HCT116 (cell line): ENCODE data around the gene CD59. TPM values are rescaled to one million over a fixed set of nuclear protein-coding genes. Genes with fewer than 3 reads are reported as not detected.

ENCODE experiments used
- ATAC-seq: fragments of 200-7000 bp; cut with Tn5 transposase; 2 replicates; pipeline ENCODE4 v1.9.1; 2020; ENCODE audit warnings: mild to moderate bottlenecking, moderate library complexity
- BruUV-seq: library from RNA; stranded (reverse); fragments of 400-500 nt; replicated peaks from 2 replicates; lab custom pipeline; 2021; lab: Mats Ljungman, UMichigan
- CTCF ChIA-PET: fragments of 300-600 bp; sonication (Branson Sonifier 250); formaldehyde crosslinking; loops from one replicate; lab custom pipeline; 2021; ENCODE audit warnings: antibody characterized with exemption; lab: Charles Lee
- POLR2A ChIA-PET: fragments of 300-600, 350-600 bp; sonication (Branson Sonifier 250); formaldehyde crosslinking; loops from one replicate; lab custom pipeline; 2021; ENCODE audit warnings: antibody characterized with exemption; lab: Charles Lee
- RAD21 ChIA-PET, 2 experiments: fragments of 300-600 bp; sonication (Branson Sonifier 250); formaldehyde crosslinking; loops; one replicate each; lab custom pipeline; 2023; ENCODE audit warnings: low total read pairs in 2 of 2; ENCODE audit not compliant: uncharacterized antibody in 2 of 2, unreplicated experiment in 2 of 2, low non-redundant PET in 1 of 2; lab: Charles Lee
- DNase-seq: peaks from one replicate; pipeline ENCODE4 v3.0.0-alpha.2; 2010; ENCODE audit warnings: low read depth, low spot score
- H2AFZ ChIP-seq: fragments of 200-600 bp; shearing (Covaris generic), sonication (generic); 2 replicates; pipeline ENCODE4 v1.6.1; 2017; ENCODE audit warnings: low read depth, mixed run types, mixed read lengths, antibody characterized with exemption, low read length; ENCODE audit not compliant: poor library complexity, severe bottlenecking
- H3K27ac ChIP-seq: 2 replicates; pipeline ENCODE4 v1.5.1; 2012; ENCODE audit warnings: low read depth, low read length
- H3K27me3 ChIP-seq: fragments of 200-600 bp; sonication (generic); 2 replicates; pipeline ENCODE4 v1.6.1; 2016; ENCODE audit warnings: mixed run types, low read length, mixed read lengths; ENCODE audit not compliant: insufficient read depth
- H3K36me3 ChIP-seq, 2 experiments: fragments of 200-500 bp in 1 of 2; fragments of 200-600 bp in 1 of 2; sonication (Bioruptor generic) in 1 of 2; sonication (generic) in 1 of 2; 2 replicates each; pipeline versions ENCODE4 v1.5.1 to v1.6.1; 2014 to 2016; ENCODE audit warnings: low read length in 2 of 2, inconsistent platforms in 1 of 2, mixed read lengths in 1 of 2, mixed run types in 1 of 2; ENCODE audit not compliant: insufficient read depth in 2 of 2, control insufficient read depth in 1 of 2
- H3K4me1 ChIP-seq, 2 experiments: fragments of 200-600 bp in 1 of 2; sonication (generic) in 1 of 2; 2 replicates each; pipeline versions ENCODE4 v1.5.1 to v1.6.1; 2012 to 2017; ENCODE audit warnings: low read length in 2 of 2, inconsistent platforms in 1 of 2, mild to moderate bottlenecking in 1 of 2, mixed read lengths in 1 of 2, mixed run types in 1 of 2, moderate library complexity in 1 of 2; ENCODE audit not compliant: insufficient read depth in 2 of 2, control insufficient read depth in 1 of 2
- H3K4me2 ChIP-seq: fragments of 200-600 bp; sonication (generic); 2 replicates; pipeline ENCODE4 v1.6.1; 2017; ENCODE audit warnings: mixed run types, low read length, mixed read lengths
- H3K4me3 ChIP-seq, 2 experiments: fragments of 200-600 bp in 1 of 2; sonication (generic) in 1 of 2; replicated peaks in 1 of 2; 2 replicates each; pipeline ENCODE4 v1.5.1; 2011 to 2016; ENCODE audit warnings: low read length in 2 of 2, control low read depth in 1 of 2, low read depth in 1 of 2, mild to moderate bottlenecking in 1 of 2, mixed read lengths in 1 of 2, mixed run types in 1 of 2
- H3K79me2 ChIP-seq: fragments of 200-600 bp; sonication (generic); 2 replicates; pipeline ENCODE4 v1.6.1; 2017; ENCODE audit warnings: mild to moderate bottlenecking, mixed run types, low read length, moderate library complexity, mixed read lengths; ENCODE audit not compliant: insufficient read depth
- H3K9ac ChIP-seq: fragments of 200-600 bp; sonication (generic); 2 replicates; pipeline ENCODE4 v1.6.1; 2016; ENCODE audit warnings: low read length, mixed read lengths
- H3K9me2 ChIP-seq: fragments of 200-600 bp; sonication (generic), shearing (Covaris generic); 2 replicates; pipeline ENCODE4 v1.6.1; 2017; ENCODE audit warnings: mixed run types, mild to moderate bottlenecking, moderate library complexity; ENCODE audit not compliant: insufficient read depth
- H3K9me3 ChIP-seq, 2 experiments: fragments of 200-500 bp in 1 of 2; fragments of 200-600 bp in 1 of 2; sonication (Bioruptor generic) in 1 of 2; sonication (generic) in 1 of 2; 2 replicates each; pipeline ENCODE4 v1.6.1; 2014 to 2017; ENCODE audit warnings: low read length in 2 of 2, mixed read lengths in 2 of 2, inconsistent platforms in 1 of 2, low read depth in 1 of 2, mild to moderate bottlenecking in 1 of 2, mixed run types in 1 of 2, moderate library complexity in 1 of 2; ENCODE audit not compliant: control insufficient read depth in 1 of 2, insufficient read depth in 1 of 2
- H4K20me1 ChIP-seq: fragments of 200-600 bp; sonication (generic), shearing (Covaris generic); 2 replicates; pipeline ENCODE4 v1.6.1; 2017; ENCODE audit warnings: mixed run types, mild to moderate bottlenecking, moderate library complexity; ENCODE audit not compliant: insufficient read depth
- CBX3 ChIP-seq: IDR thresholded peaks from 2 replicates; pipeline ENCODE4 v1.6.1; 2012; ENCODE audit warnings: low read depth
- CEBPB ChIP-seq: IDR thresholded peaks from 2 replicates; pipeline ENCODE4 v1.6.1; 2012; ENCODE audit warnings: low read depth
- EGR1 ChIP-seq: IDR thresholded peaks from 2 replicates; pipeline ENCODE4 v1.6.1; 2012; ENCODE audit warnings: low read depth
- ELF1 ChIP-seq: IDR thresholded peaks from 2 replicates; pipeline ENCODE4 v1.6.1; 2012; ENCODE audit warnings: low read depth, borderline replicate concordance
- EZH2phosphoT487 ChIP-seq: fragments of 200-600 bp; IDR thresholded peaks from 2 replicates; pipeline ENCODE4 v1.6.1; 2018; ENCODE audit warnings: antibody characterized with exemption, borderline replicate concordance
- FOSL1 ChIP-seq: IDR thresholded peaks from 2 replicates; pipeline ENCODE4 v1.6.1; 2012; ENCODE audit warnings: low read depth
- POLR2A ChIP-seq: IDR thresholded peaks from 2 replicates; pipeline ENCODE4 v1.7.0; 2011; ENCODE audit warnings: borderline replicate concordance; ENCODE audit not compliant: insufficient read depth, insufficient read length; ENCODE audit errors: extremely low read depth
- RAD21 ChIP-seq: IDR thresholded peaks from 2 replicates; pipeline ENCODE4 v1.6.1; 2012; ENCODE audit warnings: low read depth, mild to moderate bottlenecking
- SIN3A ChIP-seq: IDR thresholded peaks from 2 replicates; pipeline ENCODE4 v1.6.1; 2012; ENCODE audit warnings: low read depth
- SP1 ChIP-seq: IDR thresholded peaks from 2 replicates; pipeline ENCODE4 v1.6.1; 2012; ENCODE audit warnings: low read depth
- SRF ChIP-seq: IDR thresholded peaks from 2 replicates; pipeline ENCODE4 v1.6.1; 2012; ENCODE audit warnings: low read depth
- TCF7L2 ChIP-seq: IDR thresholded peaks from 2 replicates; pipeline ENCODE4 v1.7.0; 2011; ENCODE audit warnings: borderline replicate concordance, inconsistent platforms; ENCODE audit not compliant: insufficient read depth, insufficient read length; ENCODE audit errors: extremely low read depth
- YY1 ChIP-seq: IDR thresholded peaks from 2 replicates; pipeline ENCODE4 v1.6.1; 2011; ENCODE audit warnings: low read length, low read depth, moderate library complexity, mild to moderate bottlenecking; ENCODE audit not compliant: insufficient replicate concordance; ENCODE audit errors: extremely low read depth
- ZNF274 ChIP-seq: fragments of 200-500 bp; sonication (Bioruptor generic); IDR thresholded peaks from 2 replicates; pipeline ENCODE4 v1.6.1; 2014; ENCODE audit warnings: mild to moderate bottlenecking, low read depth, low read length, inconsistent platforms
- intact Hi-C: fragments of 100-400 bp; cut with micrococcal nuclease; formaldehyde crosslinking; loops from 2 replicates; pipeline ENCODE4 v1.10.0; 2022
- total RNA-seq: library from RNA; stranded (reverse); gene quantifications from one replicate; pipeline ENCODE4 v1.2.1, GENCODE V29; 2021; ENCODE audit not compliant: unreplicated experiment
- TF ChIP-seq, protein P1 (sequence below), 3 experiments: fragments of 200-600 bp in 1 of 3; sonication (generic) in 1 of 3; IDR thresholded peaks in 2 of 3; conservative IDR thresholded peaks in 1 of 3; 2 replicates each; pipeline ENCODE4 v1.5.1; 2012 to 2017; ENCODE audit warnings: low read depth in 2 of 3, low read length in 2 of 3, antibody characterized with exemption in 1 of 3, borderline replicate concordance in 1 of 3, control low read depth in 1 of 3, mild to moderate bottlenecking in 1 of 3, mixed read lengths in 1 of 3, mixed run types in 1 of 3, moderate library complexity in 1 of 3; ENCODE audit not compliant: insufficient read depth in 1 of 3
- TF ChIP-seq, protein P2 (sequence below): IDR thresholded peaks from 2 replicates; pipeline ENCODE4 v1.6.1; 2012; ENCODE audit warnings: low read depth
- TF ChIP-seq, protein P3 (sequence below): IDR thresholded peaks from 2 replicates; pipeline ENCODE4 v1.6.1; 2012

Gene CD59
- total RNA-seq, 1 experiment from 2014 or later: 122 TPM

DNA sequence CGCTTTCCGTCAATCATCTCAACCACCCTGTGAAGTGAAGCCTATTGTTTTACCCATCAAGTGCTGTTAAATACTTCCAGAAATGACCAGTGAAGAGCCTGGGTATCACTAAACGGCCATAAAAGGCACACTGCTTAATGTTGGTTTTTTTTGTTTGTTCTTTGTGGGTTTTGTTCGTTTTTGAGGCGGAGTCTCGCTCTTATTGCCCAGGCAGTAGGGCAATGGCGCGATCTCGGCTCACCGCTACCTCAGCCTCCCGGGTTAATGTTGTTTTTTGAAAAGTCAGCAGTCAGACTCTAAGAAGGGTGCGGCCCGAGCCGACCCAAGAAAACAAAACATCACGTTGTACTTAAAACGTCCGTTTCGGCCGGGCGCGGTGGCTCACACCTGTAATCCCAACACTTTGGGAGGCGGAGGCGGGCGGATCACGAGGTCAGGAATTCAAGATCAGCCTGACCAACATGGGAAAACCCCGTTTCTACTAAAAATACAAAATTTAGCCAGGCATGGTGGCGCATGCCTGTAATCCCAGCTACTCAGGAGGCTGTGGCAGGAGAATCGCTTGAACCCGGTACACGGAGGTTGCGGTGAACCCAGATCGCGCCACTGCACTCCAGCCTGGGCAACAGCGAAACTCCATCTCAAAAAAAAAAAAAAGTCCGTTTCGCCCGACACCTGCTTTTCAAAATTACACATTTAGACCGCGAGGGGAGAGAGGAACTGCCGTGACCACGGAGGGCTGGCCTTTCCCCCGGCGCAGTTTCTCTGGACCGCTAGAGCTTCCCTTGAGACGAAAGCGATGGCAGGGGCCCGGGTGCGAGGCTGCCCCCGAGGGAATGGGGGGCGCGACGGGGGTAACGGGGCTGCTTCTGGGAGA lies 714 bp downstream of the CD59 start:
- DNase-seq (no peak), ATAC-seq (peak; percentile 48)
- Histone ChIP-seq H2AFZ (no peak overlapping the region), H3K36me3 (peaks cover 0 to 5% of the 10 kb centered on the region in 2 experiments; a peak in 1 of 4 replicates), H4K20me1 (no peaks in the 10 kb centered on the region), H3K4me3 (peak overlapping the region; percentile 83 to 88), H3K27me3 (no peaks in the 10 kb centered on the region), H3K79me2 (peaks cover 54% of the 10 kb centered on the region), H3K4me1 (peaks cover 13 to 28% of the 10 kb centered on the region in 2 experiments), H3K27ac (peak overlapping the region; percentile 71), H3K9me3 (no peaks in the 10 kb centered on the region), H3K9ac (peak overlapping the region; percentile 94), H3K9me2 (no peaks in the 10 kb centered on the region), H3K4me2 (peak overlapping the region; percentile 79)
- CTCF ChIA-PET: interaction anchor here (1.3 kb wide), 1 partner anchor 45 kb away, joined by 4 read pairs; no protein-coding TSS in a partner anchor
- no TSS peak for BruUV-seq
- RAD21 ChIA-PET: no interaction called here
- POLR2A ChIA-PET: interaction anchor here (1.0 to 1.9 kb wide), 6 partner anchors 8 to 51 kb away, joined by 3 to 12 read pairs (median 6); no protein-coding TSS in a partner anchor
- intact Hi-C loops: loop anchor here (5.0 kb wide), 1 partner anchor 33 kb away; the partner anchor contains the start of gene C11orf91
- no peak for TF ChIP-seq CEBPB
- TF ChIP-seq FOSL1: no peak
- TF ChIP-seq, protein P1, sequence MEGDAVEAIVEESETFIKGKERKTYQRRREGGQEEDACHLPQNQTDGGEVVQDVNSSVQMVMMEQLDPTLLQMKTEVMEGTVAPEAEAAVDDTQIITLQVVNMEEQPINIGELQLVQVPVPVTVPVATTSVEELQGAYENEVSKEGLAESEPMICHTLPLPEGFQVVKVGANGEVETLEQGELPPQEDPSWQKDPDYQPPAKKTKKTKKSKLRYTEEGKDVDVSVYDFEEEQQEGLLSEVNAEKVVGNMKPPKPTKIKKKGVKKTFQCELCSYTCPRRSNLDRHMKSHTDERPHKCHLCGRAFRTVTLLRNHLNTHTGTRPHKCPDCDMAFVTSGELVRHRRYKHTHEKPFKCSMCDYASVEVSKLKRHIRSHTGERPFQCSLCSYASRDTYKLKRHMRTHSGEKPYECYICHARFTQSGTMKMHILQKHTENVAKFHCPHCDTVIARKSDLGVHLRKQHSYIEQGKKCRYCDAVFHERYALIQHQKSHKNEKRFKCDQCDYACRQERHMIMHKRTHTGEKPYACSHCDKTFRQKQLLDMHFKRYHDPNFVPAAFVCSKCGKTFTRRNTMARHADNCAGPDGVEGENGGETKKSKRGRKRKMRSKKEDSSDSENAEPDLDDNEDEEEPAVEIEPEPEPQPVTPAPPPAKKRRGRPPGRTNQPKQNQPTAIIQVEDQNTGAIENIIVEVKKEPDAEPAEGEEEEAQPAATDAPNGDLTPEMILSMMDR (IDR thresholded peaks at IDR 0.05 in 2 of 3, conservative IDR thresholded peaks at IDR 0.05 in 1 of 3; ENCODE audit: borderline replicate concordance in 1 of 3, insufficient read depth in 1 of 3, low read depth in 2 of 3, low read length in 2 of 3): no peak
- no peak for TF ChIP-seq EZH2phosphoT487
- TF ChIP-seq ZNF274: no peak
- TF ChIP-seq SP1: no peak
- TF ChIP-seq RAD21: no peak
- TF ChIP-seq POLR2A: no peak
- TF ChIP-seq TCF7L2: no peak
- TF ChIP-seq, protein P2, sequence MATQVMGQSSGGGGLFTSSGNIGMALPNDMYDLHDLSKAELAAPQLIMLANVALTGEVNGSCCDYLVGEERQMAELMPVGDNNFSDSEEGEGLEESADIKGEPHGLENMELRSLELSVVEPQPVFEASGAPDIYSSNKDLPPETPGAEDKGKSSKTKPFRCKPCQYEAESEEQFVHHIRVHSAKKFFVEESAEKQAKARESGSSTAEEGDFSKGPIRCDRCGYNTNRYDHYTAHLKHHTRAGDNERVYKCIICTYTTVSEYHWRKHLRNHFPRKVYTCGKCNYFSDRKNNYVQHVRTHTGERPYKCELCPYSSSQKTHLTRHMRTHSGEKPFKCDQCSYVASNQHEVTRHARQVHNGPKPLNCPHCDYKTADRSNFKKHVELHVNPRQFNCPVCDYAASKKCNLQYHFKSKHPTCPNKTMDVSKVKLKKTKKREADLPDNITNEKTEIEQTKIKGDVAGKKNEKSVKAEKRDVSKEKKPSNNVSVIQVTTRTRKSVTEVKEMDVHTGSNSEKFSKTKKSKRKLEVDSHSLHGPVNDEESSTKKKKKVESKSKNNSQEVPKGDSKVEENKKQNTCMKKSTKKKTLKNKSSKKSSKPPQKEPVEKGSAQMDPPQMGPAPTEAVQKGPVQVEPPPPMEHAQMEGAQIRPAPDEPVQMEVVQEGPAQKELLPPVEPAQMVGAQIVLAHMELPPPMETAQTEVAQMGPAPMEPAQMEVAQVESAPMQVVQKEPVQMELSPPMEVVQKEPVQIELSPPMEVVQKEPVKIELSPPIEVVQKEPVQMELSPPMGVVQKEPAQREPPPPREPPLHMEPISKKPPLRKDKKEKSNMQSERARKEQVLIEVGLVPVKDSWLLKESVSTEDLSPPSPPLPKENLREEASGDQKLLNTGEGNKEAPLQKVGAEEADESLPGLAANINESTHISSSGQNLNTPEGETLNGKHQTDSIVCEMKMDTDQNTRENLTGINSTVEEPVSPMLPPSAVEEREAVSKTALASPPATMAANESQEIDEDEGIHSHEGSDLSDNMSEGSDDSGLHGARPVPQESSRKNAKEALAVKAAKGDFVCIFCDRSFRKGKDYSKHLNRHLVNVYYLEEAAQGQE: no peak
- TF ChIP-seq CBX3: no peak
- no peak for TF ChIP-seq EGR1
- TF ChIP-seq, protein P3, sequence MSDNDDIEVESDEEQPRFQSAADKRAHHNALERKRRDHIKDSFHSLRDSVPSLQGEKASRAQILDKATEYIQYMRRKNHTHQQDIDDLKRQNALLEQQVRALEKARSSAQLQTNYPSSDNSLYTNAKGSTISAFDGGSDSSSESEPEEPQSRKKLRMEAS: no peak; the same call in 1 of the 2 replicates
- TF ChIP-seq SIN3A: no peak
- TF ChIP-seq YY1: no peak
- no peak for TF ChIP-seq SRF
- no peak for TF ChIP-seq ELF1
